Activated CD4-positive, alpha-beta T cell treated with anti-CD3 and anti-CD28 coated beads for 36 hours (primary cell): Measurements from ENCODE around the gene PAK5. TPM values are rescaled to one million over a fixed set of nuclear protein-coding genes. Genes with fewer than 3 reads are reported as not detected.

Experiments
- ATAC-seq: fragments of 200-7000 bp; cut with Tn5 transposase; one replicate; pipeline ENCODE4 v1.10.0; 2021; ENCODE audit warnings: mild to moderate bottlenecking, moderate library complexity
- CTCF ChIA-PET: fragments of 350-600 bp; sonication (Branson Sonifier 250); formaldehyde crosslinking; loops from one replicate; lab custom pipeline; 2021; ENCODE audit warnings: antibody characterized with exemption; lab: Charles Lee
- POLR2A ChIA-PET: fragments of 350-600 bp; sonication (Branson Sonifier 250); formaldehyde crosslinking; loops from one replicate; lab custom pipeline; 2021; ENCODE audit warnings: antibody characterized with exemption, inconsistent platforms; lab: Charles Lee
- DNase-seq: peaks from one replicate; pipeline ENCODE4 v3.0.0-alpha.2; 2020
- H3K27ac Mint-ChIP-seq: one replicate; pipeline ENCODE4 v1.8.0; 2021; ENCODE audit warnings: mixed read lengths
- H3K27me3 Mint-ChIP-seq: one replicate; pipeline ENCODE4 v1.8.0; 2021; ENCODE audit warnings: mixed read lengths
- H3K36me3 Mint-ChIP-seq: one replicate; pipeline ENCODE4 v1.8.0; 2021; ENCODE audit warnings: low read depth, mixed read lengths
- H3K4me1 Mint-ChIP-seq: one replicate; pipeline ENCODE4 v1.8.0; 2021; ENCODE audit warnings: mixed read lengths
- H3K4me3 Mint-ChIP-seq: one replicate; pipeline ENCODE4 v1.8.0; 2021; ENCODE audit warnings: mild to moderate bottlenecking, moderate library complexity, mixed read lengths
- H3K9me3 Mint-ChIP-seq: one replicate; pipeline ENCODE4 v1.8.0; 2021; ENCODE audit warnings: low read depth, mixed read lengths
- intact Hi-C, 2 experiments: fragments of 100-400 bp; cut with DNase I in 1 of 2; cut with micrococcal nuclease in 1 of 2; formaldehyde crosslinking; loops; one replicate each; pipeline versions ENCODE4 v1.14.2 to v1.15.1; 2022 to 2024; cut with DNase I, micrococcal nuclease
- total RNA-seq, 2 experiments: library from RNA; stranded (reverse); gene quantifications; one replicate each; pipeline ENCODE4 v1.2.3, GENCODE V29; 2021

The PAK5 gene
- total RNA-seq, 2 experiments from 2014 or later, result not detected

DNA sequence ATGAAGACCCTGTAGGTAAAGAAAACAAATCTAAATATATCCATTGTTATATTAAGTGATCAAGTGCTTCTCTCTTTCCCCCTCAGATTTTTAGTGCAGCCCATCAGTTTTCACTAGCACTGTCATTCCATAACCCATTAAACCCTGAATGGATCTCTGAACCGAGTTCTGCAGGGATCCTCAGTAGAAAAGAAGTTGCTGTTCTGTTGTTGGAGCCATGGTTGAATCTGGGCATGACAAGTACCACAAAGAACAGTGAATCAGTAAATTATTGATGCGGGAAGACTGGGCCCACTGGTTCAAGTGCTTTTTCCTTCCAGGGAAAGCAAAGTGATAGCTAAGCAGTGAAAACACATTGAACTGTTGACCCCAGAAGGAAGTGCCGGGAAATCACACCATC lies 264.1 kb downstream of the PAK5 start:
- POLR2A ChIA-PET, result no interaction called here
- CTCF ChIA-PET, result no interaction called here
- no peak for ATAC-seq
- peaks cover 4% of the 10 kb centered on the region for H3K27me3 Mint-ChIP-seq
- no peaks in the 10 kb centered on the region for H3K4me1 Mint-ChIP-seq
- no peak overlapping the region for H3K27ac Mint-ChIP-seq
- H3K9me3 Mint-ChIP-seq, result no peaks in the 10 kb centered on the region
- DNase-seq, result no peak
- H3K36me3 Mint-ChIP-seq, result no peaks in the 10 kb centered on the region
- H3K4me3 Mint-ChIP-seq, result no peak overlapping the region
- intact Hi-C loops, result no loop called here

DNA sequence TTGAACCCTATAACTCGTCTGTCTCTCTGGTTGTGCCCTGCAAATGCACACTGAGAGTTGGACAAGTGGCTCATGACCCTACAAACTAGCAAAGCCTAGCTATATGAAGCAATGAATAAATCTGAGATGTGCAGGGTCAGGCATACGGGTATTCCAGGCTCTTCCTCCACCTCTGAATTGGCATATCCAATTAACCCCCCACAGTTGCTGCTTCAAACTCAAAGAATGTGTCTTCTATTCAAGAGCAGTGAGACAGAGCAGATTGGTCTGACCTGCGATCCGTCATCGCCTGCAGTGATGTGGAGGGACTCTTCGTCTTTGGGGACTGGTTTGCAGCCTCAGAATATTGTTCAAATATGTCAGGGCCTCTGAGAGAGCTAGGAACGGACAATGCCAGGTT lies 264.7 kb downstream of the PAK5 start:
- DNase-seq, result no peak
- no peak for ATAC-seq
- Mint-ChIP-seq H3K4me3 (no peak overlapping the region), H3K4me1 (no peaks in the 10 kb centered on the region), H3K27me3 (peaks cover 4% of the 10 kb centered on the region), H3K9me3 (no peaks in the 10 kb centered on the region), H3K36me3 (no peaks in the 10 kb centered on the region), H3K27ac (no peak overlapping the region)
- CTCF ChIA-PET, result no interaction called here
- intact Hi-C loops, result no loop called here
- POLR2A ChIA-PET, result no interaction called here

GRCh38 chr20:9573335-9574151 lies 265.3 kb downstream of the PAK5 start:
- POLR2A ChIA-PET, result interaction anchor here (1.1 kb wide), 1 partner anchor 67 kb away, joined by 3 read pairs; no protein-coding TSS in a partner anchor
- intact Hi-C loops, result no loop called here
- H3K36me3 Mint-ChIP-seq, result no peaks in the 10 kb centered on the region
- H3K27ac Mint-ChIP-seq, result no peak overlapping the region
- DNase-seq (no peak), ATAC-seq (no peak)
- H3K4me3 Mint-ChIP-seq, result no peak overlapping the region
- CTCF ChIA-PET, result no interaction called here
- H3K27me3 Mint-ChIP-seq, result peaks cover 4% of the 10 kb centered on the region
- H3K4me1 Mint-ChIP-seq, result no peaks in the 10 kb centered on the region
- no peaks in the 10 kb centered on the region for H3K9me3 Mint-ChIP-seq

- intact Hi-C loops, result no loop called here
- H3K4me3 Mint-ChIP-seq, result no peak overlapping the region
- DNase-seq (no peak), ATAC-seq (no peak)
- no peak overlapping the region for H3K27ac Mint-ChIP-seq
- H3K27me3 Mint-ChIP-seq, result peaks cover 4% of the 10 kb centered on the region
- H3K9me3 Mint-ChIP-seq, result no peaks in the 10 kb centered on the region
- ChIA-PET POLR2A (interaction anchor here (1.1 kb wide), 1 partner anchor 66 kb away, joined by 3 read pairs; no protein-coding TSS in a partner anchor), CTCF (interaction anchor here (0.6 kb wide), 1 partner anchor 1077 kb away, joined by 3 read pairs; no protein-coding TSS in a partner anchor)
- no peaks in the 10 kb centered on the region for H3K36me3 Mint-ChIP-seq
- H3K4me1 Mint-ChIP-seq, result no peaks in the 10 kb centered on the region
Measured at GRCh38 chr20:9572670-9573069, 266.2 kb downstream of the PAK5 start.

GRCh38 chr20:9571783-9572182 lies 267.1 kb downstream of the PAK5 start:
- DNase-seq (no peak), ATAC-seq (no peak)
- Mint-ChIP-seq H3K4me3 (no peak overlapping the region), H3K4me1 (no peaks in the 10 kb centered on the region), H3K27ac (no peak overlapping the region), H3K9me3 (no peaks in the 10 kb centered on the region), H3K36me3 (no peaks in the 10 kb centered on the region), H3K27me3 (peaks cover 4% of the 10 kb centered on the region)
- intact Hi-C loops, result no loop called here
- ChIA-PET CTCF (no interaction called here), POLR2A (no interaction called here)

GRCh38 chr20:9570612-9571011 lies 268.3 kb downstream of the PAK5 start:
- no peak overlapping the region for H3K27ac Mint-ChIP-seq
- H3K4me1 Mint-ChIP-seq, result no peaks in the 10 kb centered on the region
- no peak for ATAC-seq
- ChIA-PET CTCF (interaction anchor here (0.8 kb wide), 1 partner anchor 162 kb away, joined by 3 read pairs; no protein-coding TSS in a partner anchor), POLR2A (no interaction called here)
- H3K36me3 Mint-ChIP-seq, result no peaks in the 10 kb centered on the region
- H3K27me3 Mint-ChIP-seq, result peaks cover 8% of the 10 kb centered on the region
- H3K9me3 Mint-ChIP-seq, result no peaks in the 10 kb centered on the region
- intact Hi-C loops, result no loop called here
- DNase-seq, result no peak
- H3K4me3 Mint-ChIP-seq, result no peak overlapping the region

DNA sequence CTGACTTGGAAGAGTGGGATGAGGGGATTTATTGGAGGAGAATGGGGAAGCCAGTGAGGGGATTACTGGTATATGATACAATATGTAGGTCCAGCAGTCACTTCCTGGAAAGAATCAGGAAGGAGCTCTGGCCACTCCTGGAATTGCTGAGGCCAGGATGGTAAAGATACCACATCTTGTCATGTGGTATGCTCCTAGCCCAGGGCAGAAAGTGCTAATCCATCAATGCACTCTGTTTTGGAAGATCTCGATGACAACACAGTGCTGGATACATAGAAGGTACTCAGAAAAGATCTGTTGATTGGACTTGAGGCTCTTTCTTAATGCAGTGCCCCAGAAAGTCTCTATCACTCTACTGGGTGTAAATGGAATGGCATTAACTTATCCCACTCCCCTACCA lies 271.9 kb downstream of the PAK5 start:
- POLR2A ChIA-PET, result no interaction called here
- no peak for ATAC-seq
- no peak overlapping the region for H3K27ac Mint-ChIP-seq

DNA sequence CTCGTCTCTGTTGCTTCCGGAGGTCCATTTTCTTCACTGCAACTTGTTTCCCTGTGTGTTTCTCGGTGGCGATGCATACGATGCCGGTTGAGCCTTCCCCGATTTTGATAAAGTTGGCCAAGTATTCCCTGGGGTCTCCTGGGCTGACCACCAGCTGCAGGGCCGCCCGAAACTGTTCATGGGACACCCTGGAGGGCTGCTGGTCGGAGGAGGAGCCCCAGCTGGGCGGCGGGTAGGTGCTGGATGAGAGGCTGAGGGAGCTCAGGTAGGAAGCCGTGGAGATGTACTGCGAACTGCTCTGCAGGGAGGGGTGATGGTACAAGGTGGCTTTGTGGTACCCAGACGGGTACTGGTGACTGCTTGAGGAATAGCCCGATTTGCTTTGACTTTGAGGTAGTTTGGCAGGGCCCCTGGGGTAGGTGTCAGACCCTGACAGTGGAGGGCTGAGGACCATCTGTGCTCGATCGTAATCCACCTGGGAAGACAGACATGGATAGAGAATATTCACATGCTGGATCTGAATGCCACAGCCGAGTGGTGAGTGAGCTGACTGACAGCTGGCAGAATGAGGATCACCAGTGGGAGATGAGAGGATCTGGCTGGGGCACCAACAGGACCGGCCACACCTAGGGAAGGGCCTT lies 272.8 kb downstream of the PAK5 start:
- ATAC-seq (no peak), DNase-seq (no peak)
- Mint-ChIP-seq H3K27ac (no peak overlapping the region), H3K9me3 (no peaks in the 10 kb centered on the region), H3K36me3 (no peaks in the 10 kb centered on the region), H3K4me1 (no peaks in the 10 kb centered on the region), H3K27me3 (peaks cover 4% of the 10 kb centered on the region), H3K4me3 (no peak overlapping the region)
- intact Hi-C loops, result no loop called here
- POLR2A ChIA-PET, result no interaction called here
- CTCF ChIA-PET, result no interaction called here

More for the DNA sequence above, 271.9 kb downstream of the PAK5 start:
- H3K36me3 Mint-ChIP-seq, result no peaks in the 10 kb centered on the region
- DNase-seq, result no peak
- H3K4me3 Mint-ChIP-seq, result no peak overlapping the region
- peaks cover 4% of the 10 kb centered on the region for H3K27me3 Mint-ChIP-seq
- intact Hi-C loops, result no loop called here
- H3K4me1 Mint-ChIP-seq, result no peaks in the 10 kb centered on the region
- CTCF ChIA-PET, result no interaction called here
- no peaks in the 10 kb centered on the region for H3K9me3 Mint-ChIP-seq

- H3K4me3 Mint-ChIP-seq, result no peak overlapping the region
- peaks cover 2% of the 10 kb centered on the region for H3K27me3 Mint-ChIP-seq
- intact Hi-C loops, result no loop called here
- DNase-seq (no peak), ATAC-seq (no peak)
- no peak overlapping the region for H3K27ac Mint-ChIP-seq
- ChIA-PET POLR2A (no interaction called here), CTCF (no interaction called here)
- H3K9me3 Mint-ChIP-seq, result no peaks in the 10 kb centered on the region
- no peaks in the 10 kb centered on the region for H3K4me1 Mint-ChIP-seq
- H3K36me3 Mint-ChIP-seq, result no peaks in the 10 kb centered on the region
Measured at GRCh38 chr20:9557411-9557810, 281.5 kb downstream of the PAK5 start.

DNA sequence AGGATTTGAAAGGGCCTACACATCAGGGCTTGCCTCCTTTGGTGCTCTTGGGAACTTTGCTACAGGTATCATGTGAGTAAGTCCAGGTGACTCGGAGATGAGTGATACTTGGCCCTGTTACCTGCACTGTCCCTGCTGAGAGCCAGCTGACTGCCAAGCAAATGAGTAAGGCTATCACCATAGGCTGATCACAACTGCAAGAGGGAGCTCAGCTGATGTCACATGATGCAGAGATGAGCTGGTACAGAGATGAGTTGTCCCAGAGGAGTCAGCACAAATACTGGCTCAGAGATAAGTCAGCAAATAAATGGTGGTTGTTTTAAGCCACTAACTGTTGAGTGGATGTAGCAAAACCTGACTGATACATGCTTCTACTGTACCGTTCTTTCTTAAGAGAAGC lies 283.1 kb downstream of the PAK5 start:
- H3K36me3 Mint-ChIP-seq, result no peaks in the 10 kb centered on the region
- H3K27ac Mint-ChIP-seq, result no peak overlapping the region
- ChIA-PET CTCF (no interaction called here), POLR2A (no interaction called here)
- H3K4me3 Mint-ChIP-seq, result no peak overlapping the region
- no peak for DNase-seq
- ATAC-seq, result no peak
- peaks cover 2% of the 10 kb centered on the region for H3K27me3 Mint-ChIP-seq
- H3K4me1 Mint-ChIP-seq, result no peaks in the 10 kb centered on the region
- no peaks in the 10 kb centered on the region for H3K9me3 Mint-ChIP-seq
- intact Hi-C loops, result no loop called here

DNA sequence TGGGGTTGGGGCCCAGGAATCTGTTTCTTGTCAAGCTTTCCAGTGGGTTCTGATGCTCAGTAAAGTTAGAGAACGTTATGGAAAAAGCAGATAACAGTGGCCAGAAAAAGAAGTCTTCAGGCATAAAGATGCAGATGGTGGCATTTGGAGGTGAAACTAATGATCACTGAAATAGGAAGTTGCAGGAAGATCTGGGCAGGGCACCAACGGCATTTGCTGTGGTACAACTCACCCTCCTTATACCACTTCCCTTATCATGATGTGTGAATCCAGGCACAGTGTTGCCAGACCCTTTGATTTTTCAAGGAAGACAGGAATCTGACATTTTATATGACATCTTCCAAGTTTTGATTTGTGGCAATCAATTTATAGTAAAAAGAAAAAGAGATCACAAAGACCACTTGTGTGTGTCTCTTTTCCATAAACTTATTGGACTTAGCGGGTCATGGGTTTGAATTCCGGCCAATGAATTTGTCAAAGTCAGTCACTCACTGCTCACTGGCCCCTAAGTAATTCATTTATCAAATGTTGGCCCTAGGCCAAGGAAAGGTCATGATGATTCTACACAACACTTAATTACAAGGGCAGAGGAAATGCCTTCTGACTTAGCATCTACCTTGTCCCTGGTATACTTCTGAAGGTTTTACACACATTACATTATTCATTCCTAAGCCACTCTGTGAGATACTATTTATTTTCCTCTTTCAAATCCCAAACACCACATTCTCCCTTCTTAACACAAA lies 286.9 kb downstream of the PAK5 start:
- H3K4me1 Mint-ChIP-seq, result no peaks in the 10 kb centered on the region
- CTCF ChIA-PET, result no interaction called here
- H3K27me3 Mint-ChIP-seq, result no peaks in the 10 kb centered on the region
- POLR2A ChIA-PET, result no interaction called here
- DNase-seq, result no peak
- no peaks in the 10 kb centered on the region for H3K9me3 Mint-ChIP-seq
- no peak for ATAC-seq
- intact Hi-C loops, result no loop called here
- H3K4me3 Mint-ChIP-seq, result no peak overlapping the region
- no peaks in the 10 kb centered on the region for H3K36me3 Mint-ChIP-seq
- no peak overlapping the region for H3K27ac Mint-ChIP-seq
